Mesendoderm (in vitro differentiated cells): ENCODE measurements around the gene SUN3.

Source experiments
- DNase-seq: peaks from one replicate; pipeline ENCODE4 v3.0.0; 2013
- H2AK5ac ChIP-seq: 2 replicates; pipeline ENCODE4 v1.6.1; 2013; ENCODE audit warnings: low read length, inconsistent platforms
- H2BK120ac ChIP-seq: 2 replicates; pipeline ENCODE4 v1.6.1; 2013; ENCODE audit warnings: low read depth, mild to moderate bottlenecking, low read length, moderate library complexity, mixed read lengths
- H2BK15ac ChIP-seq: replicated peaks from 2 replicates; pipeline ENCODE4 v1.6.1; 2013; ENCODE audit warnings: low read depth, mild to moderate bottlenecking, moderate library complexity
- H2BK5ac ChIP-seq: 2 replicates; pipeline ENCODE4 v1.6.1; 2013; ENCODE audit warnings: low read length, inconsistent platforms
- H3K18ac ChIP-seq: 2 replicates; pipeline ENCODE4 v1.6.1; 2013; ENCODE audit warnings: mild to moderate bottlenecking, low read length, mixed read lengths
- H3K23ac ChIP-seq: one replicate; pipeline ENCODE4 v1.6.1; 2013; ENCODE audit warnings: low read length
- H3K27ac ChIP-seq: 2 replicates; pipeline ENCODE4 v1.5.1; 2013; ENCODE audit warnings: low read depth, mild to moderate bottlenecking, inconsistent platforms, low read length, moderate library complexity
- H3K27me3 ChIP-seq: 2 replicates; pipeline ENCODE4 v1.6.1; 2013; ENCODE audit warnings: low read length, control low read depth, mild to moderate bottlenecking, inconsistent platforms; ENCODE audit not compliant: insufficient read depth, poor library complexity
- H3K36me3 ChIP-seq: 2 replicates; pipeline ENCODE4 v1.6.1; 2013; ENCODE audit warnings: low read length, inconsistent platforms; ENCODE audit not compliant: control insufficient read depth, insufficient read depth
- H3K4ac ChIP-seq: one replicate; pipeline ENCODE4 v1.6.1; 2013; ENCODE audit warnings: low read depth, mild to moderate bottlenecking, low read length, moderate library complexity
- H3K4me1 ChIP-seq: 2 replicates; pipeline ENCODE4 v1.6.1; 2013; ENCODE audit warnings: low read depth, low read length, inconsistent platforms; ENCODE audit not compliant: control insufficient read depth
- H3K4me2 ChIP-seq: 2 replicates; pipeline ENCODE4 v1.6.1; 2013; ENCODE audit warnings: low read length
- H3K4me3 ChIP-seq: 2 replicates; pipeline ENCODE4 v1.5.1; 2013; ENCODE audit warnings: mild to moderate bottlenecking, low read length
- H3K56ac ChIP-seq: one replicate; pipeline ENCODE4 v1.6.1; 2013; ENCODE audit warnings: low read length
- H3K79me1 ChIP-seq: 2 replicates; pipeline ENCODE4 v1.6.1; 2013; ENCODE audit warnings: low read length, inconsistent platforms
- H3K79me2 ChIP-seq: 2 replicates; pipeline ENCODE4 v1.6.1; 2013; ENCODE audit warnings: mild to moderate bottlenecking, low read length; ENCODE audit not compliant: control insufficient read depth, insufficient read depth
- H3K9ac ChIP-seq: 2 replicates; pipeline ENCODE4 v1.6.1; 2013; ENCODE audit warnings: low read length, inconsistent platforms
- H4K5ac ChIP-seq: one replicate; pipeline ENCODE4 v1.6.1; 2013; ENCODE audit warnings: low read length
- H4K8ac ChIP-seq: one replicate; pipeline ENCODE4 v1.6.1; 2013; ENCODE audit warnings: low read depth, mild to moderate bottlenecking, control low read depth, low read length, moderate library complexity
- WGBS: extraction: QIAGEN DNeasy Blood & Tissue Kit; methylation state at CpG from one replicate; pipeline ENCODE4 v1.1.7; 2013; ENCODE audit warnings: low lambda C conversion rate, missing lambda C conversion rate; ENCODE audit not compliant: insufficient coverage; ENCODE audit errors: extremely low coverage; 5-methylcytosine and 5-hydroxymethylcytosine counted together

The SUN3 gene

GRCh38 chr7:48046458-48046857 is 17.6 kb upstream of the SUN3 start:
- no peak overlapping the region for H3K4me2 ChIP-seq
- no peak overlapping the region for H3K4me3 ChIP-seq
- H3K23ac ChIP-seq, result no peak overlapping the region
- H3K27me3 ChIP-seq, result no peaks in the 10 kb centered on the region
- H4K8ac ChIP-seq, result no peak overlapping the region
- no peak overlapping the region for H3K9ac ChIP-seq
- H3K18ac ChIP-seq, result no peak overlapping the region
- peak; percentile 44 for DNase-seq
- no peaks in the 10 kb centered on the region for H3K79me1 ChIP-seq
- H3K79me2 ChIP-seq, result no peaks in the 10 kb centered on the region
- H3K4me1 ChIP-seq, result peaks cover 6% of the 10 kb centered on the region
- no peak overlapping the region for H3K27ac ChIP-seq
- no peak overlapping the region for H3K4ac ChIP-seq
- peak overlapping the region; percentile 20 for H2BK15ac ChIP-seq
- H3K56ac ChIP-seq, result peak overlapping the region; percentile 42
- H2BK5ac ChIP-seq, result no peak overlapping the region
- WGBS, result no CpG with 5 or more reads among the region's 14 CpGs
- H2AK5ac ChIP-seq, result no peak overlapping the region
- H3K36me3 ChIP-seq, result no peaks in the 10 kb centered on the region
- no peak overlapping the region for H2BK120ac ChIP-seq
- H4K5ac ChIP-seq, result no peak overlapping the region

- Histone ChIP-seq H3K79me1 (no peaks in the 10 kb centered on the region), H3K4ac (no peak overlapping the region), H3K4me3 (no peak overlapping the region), H2BK15ac (no peak overlapping the region), H2BK5ac (no peak overlapping the region), H3K9ac (no peak overlapping the region), H3K23ac (no peak overlapping the region), H3K79me2 (no peaks in the 10 kb centered on the region), H3K4me1 (peaks cover 6% of the 10 kb centered on the region), H3K18ac (no peak overlapping the region), H3K4me2 (no peak overlapping the region), H4K8ac (no peak overlapping the region), H2AK5ac (no peak overlapping the region), H3K27me3 (no peaks in the 10 kb centered on the region), H2BK120ac (no peak overlapping the region), H3K27ac (no peak overlapping the region), H3K36me3 (no peaks in the 10 kb centered on the region), H4K5ac (no peak overlapping the region), H3K56ac (no peak overlapping the region)
- no peak for DNase-seq
- no CpG with 5 or more reads among the region's 9 CpGs for WGBS
Measured at GRCh38 chr7:48045195-48045765, 16.4 kb upstream of the SUN3 start.

DNA sequence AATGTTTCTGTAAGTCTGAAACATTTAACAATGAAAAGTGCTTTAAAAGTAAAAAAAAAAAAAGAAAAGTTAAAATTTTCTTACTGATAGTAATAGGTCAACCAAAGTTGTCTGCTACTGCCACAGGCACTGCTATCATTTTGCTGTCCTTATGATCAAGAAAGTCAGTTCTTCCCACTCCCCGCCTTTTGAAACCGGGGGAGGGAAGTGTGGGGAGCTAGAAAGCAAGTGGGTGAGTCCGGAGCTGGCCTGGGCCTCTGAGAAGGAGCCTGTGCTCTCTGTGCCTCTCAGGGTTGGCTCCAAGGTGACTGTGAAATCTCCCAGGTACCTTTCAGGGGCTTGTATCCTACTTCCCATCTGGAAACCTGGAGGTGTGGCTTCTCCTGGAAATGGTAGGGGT is 13.7 kb upstream of the SUN3 start:
- Histone ChIP-seq H3K9ac (no peak overlapping the region), H2AK5ac (no peak overlapping the region), H4K8ac (no peak overlapping the region), H3K27ac (no peak overlapping the region), H3K27me3 (no peaks in the 10 kb centered on the region), H2BK5ac (peak overlapping the region; percentile 40), H3K4me3 (no peak overlapping the region), H3K79me2 (no peaks in the 10 kb centered on the region), H3K56ac (peak overlapping the region; percentile 65), H2BK120ac (no peak overlapping the region), H4K5ac (no peak overlapping the region), H3K79me1 (no peaks in the 10 kb centered on the region), H3K4ac (no peak overlapping the region), H3K36me3 (no peaks in the 10 kb centered on the region), H3K23ac (no peak overlapping the region), H3K4me2 (no peak overlapping the region), H2BK15ac (no peak overlapping the region), H3K4me1 (peaks cover 10% of the 10 kb centered on the region), H3K18ac (no peak overlapping the region)
- peak; percentile 30 for DNase-seq
- no CpG with 5 or more reads among the region's 3 CpGs for WGBS

DNA sequence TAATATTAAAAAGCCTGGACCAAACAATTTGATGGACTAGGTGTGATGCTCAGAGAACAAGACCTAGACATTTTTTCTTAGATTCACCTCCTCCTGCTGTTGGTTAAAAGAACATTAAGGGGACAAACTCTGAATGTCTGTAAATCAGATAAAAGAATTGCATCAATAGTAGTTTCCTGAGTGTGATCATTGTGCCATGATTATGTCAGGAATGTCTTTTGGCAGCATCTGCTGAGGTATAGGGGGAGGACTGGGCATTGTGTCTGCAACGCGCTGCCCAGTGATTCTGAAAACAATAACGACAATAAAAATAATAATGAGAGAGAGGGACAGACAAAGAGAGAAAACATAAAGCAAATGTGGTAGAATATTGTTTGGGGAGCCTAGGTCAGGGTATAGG is 13.3 kb upstream of the SUN3 start:
- no CpG with 5 or more reads among the region's 3 CpGs for WGBS
- Histone ChIP-seq H2AK5ac (no peak overlapping the region), H4K8ac (no peak overlapping the region)

GRCh38 chr7:48041653-48041970 is 12.7 kb upstream of the SUN3 start:
- Histone ChIP-seq H3K27me3 (peaks cover under 1% of the 10 kb centered on the region), H3K36me3 (no peaks in the 10 kb centered on the region), H4K8ac (no peak overlapping the region), H3K56ac (peak overlapping the region; percentile 51), H2BK5ac (no peak overlapping the region), H3K18ac (peak overlapping the region; percentile 52), H2BK120ac (no peak overlapping the region), H3K79me1 (no peaks in the 10 kb centered on the region), H3K9ac (no peak overlapping the region), H4K5ac (no peak overlapping the region), H3K4me1 (peaks cover 10% of the 10 kb centered on the region), H2AK5ac (no peak overlapping the region), H3K4me2 (no peak overlapping the region), H3K23ac (no peak overlapping the region), H2BK15ac (no peak overlapping the region), H3K79me2 (no peaks in the 10 kb centered on the region), H3K4me3 (no peak overlapping the region), H3K4ac (peak overlapping the region; percentile 73), H3K27ac (no peak overlapping the region)
- DNase-seq, result peak; percentile 28
- WGBS, result no CpG with 5 or more reads among the region's 3 CpGs

More for the DNA sequence above, 13.3 kb upstream of the SUN3 start:
- no peak overlapping the region for H3K4ac ChIP-seq
- H3K4me1 ChIP-seq, result peaks cover 10% of the 10 kb centered on the region
- H3K4me2 ChIP-seq, result no peak overlapping the region
- no peak overlapping the region for H3K4me3 ChIP-seq
- no peak overlapping the region for H3K56ac ChIP-seq
- no peaks in the 10 kb centered on the region for H3K79me2 ChIP-seq
- H2BK120ac ChIP-seq, result no peak overlapping the region
- H3K79me1 ChIP-seq, result no peaks in the 10 kb centered on the region
- no peak overlapping the region for H3K9ac ChIP-seq
- H2BK5ac ChIP-seq, result no peak overlapping the region
- no peak overlapping the region for H2BK15ac ChIP-seq
- no peaks in the 10 kb centered on the region for H3K27me3 ChIP-seq
- H3K18ac ChIP-seq, result no peak overlapping the region
- H3K27ac ChIP-seq, result no peak overlapping the region
- no peak overlapping the region for H3K23ac ChIP-seq
- no peak overlapping the region for H4K5ac ChIP-seq
- DNase-seq, result no peak
- no peaks in the 10 kb centered on the region for H3K36me3 ChIP-seq

DNA sequence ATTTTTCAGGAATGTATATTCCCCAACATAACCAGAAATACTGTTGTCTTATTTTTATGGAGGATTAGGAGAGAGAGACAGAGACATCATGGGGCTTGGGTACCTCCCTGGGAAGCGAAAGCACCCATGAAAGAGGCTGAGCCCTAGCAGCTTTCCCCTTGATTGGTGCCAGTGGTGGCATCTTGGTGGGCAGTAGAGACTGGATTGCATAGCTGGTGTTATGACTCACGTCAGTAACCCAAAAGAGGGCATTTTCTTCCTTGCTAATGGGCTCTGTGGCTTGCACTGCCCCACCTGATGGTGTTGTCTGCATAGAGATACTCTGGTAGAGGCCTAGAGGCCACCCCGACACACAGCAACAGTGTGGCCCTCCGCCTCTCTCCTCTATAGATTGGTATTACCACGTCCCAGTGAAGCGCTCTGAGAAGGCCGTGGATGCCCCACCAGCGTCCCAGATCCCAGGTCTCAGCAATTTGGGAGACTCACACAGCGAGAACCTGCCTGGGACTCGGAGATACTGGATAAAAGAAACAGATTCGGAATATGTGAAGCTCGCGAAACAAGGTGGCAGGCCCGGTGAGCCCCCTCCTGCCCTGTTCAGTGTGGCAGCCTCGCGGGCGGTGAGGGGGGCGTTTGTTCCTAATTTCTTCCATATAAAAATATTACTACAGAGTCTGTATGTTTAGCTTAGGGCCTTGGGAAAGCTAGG is 12.2 kb upstream of the SUN3 start:
- no peak overlapping the region for H4K8ac ChIP-seq
- H3K27me3 ChIP-seq, result peaks cover 4% of the 10 kb centered on the region
- peak overlapping the region; percentile 31 for H2AK5ac ChIP-seq
- H3K4me2 ChIP-seq, result no peak overlapping the region
- no CpG with 5 or more reads among the region's 18 CpGs for WGBS
- H3K4me3 ChIP-seq, result no peak overlapping the region
- H2BK15ac ChIP-seq, result no peak overlapping the region
- H3K4ac ChIP-seq, result peak overlapping the region; percentile 73
- no peak overlapping the region for H3K23ac ChIP-seq
- peak overlapping the region; percentile 59 for H2BK5ac ChIP-seq
- H3K79me1 ChIP-seq, result no peaks in the 10 kb centered on the region
- H3K56ac ChIP-seq, result peak overlapping the region; percentile 51
- no peak overlapping the region for H3K27ac ChIP-seq
- peaks cover 10% of the 10 kb centered on the region for H3K4me1 ChIP-seq
- H3K36me3 ChIP-seq, result no peaks in the 10 kb centered on the region
- H3K18ac ChIP-seq, result peak overlapping the region; percentile 52
- H3K79me2 ChIP-seq, result no peaks in the 10 kb centered on the region
- H2BK120ac ChIP-seq, result peak overlapping the region; percentile 89
- H3K9ac ChIP-seq, result no peak overlapping the region
- no peak overlapping the region for H4K5ac ChIP-seq
- DNase-seq, result no peak
